Activated T-cell treated with anti-CD3 and anti-CD28 coated beads for 24 hours (primary cell): ENCODE results near the gene OR52I1.

Experiments
- DNase-seq: peaks from one replicate; pipeline ENCODE4 v3.0.0-alpha.2; 2020; ENCODE audit warnings: low read depth

Gene OR52I1

DNA sequence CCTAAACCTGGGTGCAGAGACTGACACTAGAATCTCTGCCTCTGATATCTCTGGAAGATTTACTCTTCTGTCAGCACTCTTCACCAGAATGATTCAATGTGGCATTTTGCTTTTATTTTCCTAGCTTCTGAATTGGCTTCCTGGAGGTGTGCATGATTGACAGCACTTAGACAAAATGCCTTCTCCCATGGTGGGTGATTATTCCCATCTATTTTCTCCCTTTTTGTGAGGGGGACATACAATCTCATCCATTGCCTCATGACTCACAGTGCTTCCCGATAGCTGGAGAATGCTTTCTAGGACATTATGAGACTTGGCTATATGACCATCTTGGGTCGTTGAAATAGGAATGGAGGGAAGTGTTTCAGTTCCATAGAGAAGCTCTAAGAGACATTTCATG is 18.1 kb downstream of the OR52I1 start:
- no peak for DNase-seq

DNA sequence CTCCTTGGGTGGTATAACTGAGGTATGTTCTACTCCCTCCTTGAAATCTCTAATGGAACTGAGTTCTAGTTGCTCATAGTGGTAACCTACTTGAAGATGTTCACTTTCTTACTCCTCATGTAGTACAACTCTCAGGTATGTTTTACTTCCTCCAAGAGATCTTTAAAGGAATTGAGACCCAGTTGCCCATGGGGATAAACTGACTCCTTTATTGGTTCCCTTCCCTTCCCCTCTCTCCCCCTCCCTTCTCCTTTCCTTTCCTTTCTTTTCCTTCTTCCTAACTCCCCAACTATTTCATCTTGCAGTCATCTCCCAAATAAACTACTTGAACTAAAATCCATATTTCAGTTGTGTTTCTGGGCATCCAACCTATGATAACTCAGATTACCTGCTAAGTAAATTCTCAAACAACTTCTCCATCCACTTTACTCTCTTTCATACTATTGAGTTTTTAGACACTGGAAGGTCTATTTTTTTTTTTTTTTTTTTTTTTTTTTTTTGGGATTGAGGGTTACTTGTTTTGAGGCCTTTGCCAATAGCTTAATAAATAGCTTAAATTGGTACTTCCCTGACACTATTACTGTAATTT is 22.1 kb downstream of the OR52I1 start:
- DNase-seq = no peak

DNA sequence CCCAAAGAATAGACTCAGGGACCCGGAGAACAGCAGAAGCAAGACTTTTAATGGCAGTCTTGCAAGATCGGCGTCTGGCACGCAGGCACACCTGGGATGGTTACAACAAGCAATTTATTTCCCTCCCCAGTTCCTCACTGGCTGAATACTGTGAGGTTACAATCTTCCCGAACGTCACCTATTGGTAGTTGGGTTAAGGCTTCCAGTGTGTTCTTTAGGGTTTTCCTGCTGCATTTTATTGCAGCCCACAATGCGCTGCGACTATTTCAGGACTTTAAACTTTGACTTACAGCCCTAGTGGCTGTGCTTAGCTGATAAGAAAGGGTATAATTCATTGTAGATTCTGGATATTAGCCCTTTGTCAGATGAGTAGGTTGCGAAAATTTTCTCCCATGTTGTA is 25.7 kb downstream of the OR52I1 start:
- no peak for DNase-seq

DNA sequence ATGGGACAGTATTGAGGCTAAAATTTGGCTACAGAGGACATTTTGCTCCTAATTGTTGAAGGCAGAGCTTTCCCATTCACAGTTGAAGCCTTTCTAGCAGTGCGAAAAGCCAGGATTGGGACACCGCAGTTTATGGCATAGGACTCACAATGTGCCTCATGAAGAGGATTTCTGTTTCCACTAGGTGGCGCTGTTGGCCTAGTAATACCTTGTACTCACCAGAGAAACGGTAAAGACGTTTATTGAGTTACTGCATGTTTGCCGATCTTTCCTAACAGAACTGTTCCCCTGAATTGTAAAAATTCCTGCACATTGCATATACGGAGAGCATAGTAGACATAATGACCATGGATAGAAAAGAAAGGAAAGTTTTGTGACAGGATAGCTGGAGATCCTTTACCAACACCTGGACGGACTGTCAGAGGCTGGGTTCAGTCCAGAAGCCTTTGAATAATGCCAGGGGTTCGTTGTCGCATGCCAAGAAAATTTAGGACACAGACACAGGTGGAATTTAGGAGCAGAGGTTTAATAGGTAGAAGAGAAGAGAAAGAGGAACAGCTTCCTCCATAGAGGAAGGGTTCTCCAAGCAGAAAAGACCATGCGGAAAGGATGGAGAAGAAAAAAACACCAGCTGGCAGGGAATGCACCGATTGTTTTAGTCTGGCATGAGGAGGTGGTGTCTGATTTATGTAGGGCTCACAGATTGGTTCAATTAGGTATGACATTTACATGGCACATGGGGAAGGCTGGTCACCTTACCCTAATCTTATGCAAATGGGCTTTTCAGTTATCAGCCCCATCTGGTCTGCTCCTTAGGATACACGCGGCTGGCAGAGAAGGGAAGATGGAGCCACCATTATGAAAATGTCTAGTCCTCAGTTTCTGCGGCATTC is 32.6 kb downstream of the OR52I1 start:
- DNase-seq = no peak

DNA sequence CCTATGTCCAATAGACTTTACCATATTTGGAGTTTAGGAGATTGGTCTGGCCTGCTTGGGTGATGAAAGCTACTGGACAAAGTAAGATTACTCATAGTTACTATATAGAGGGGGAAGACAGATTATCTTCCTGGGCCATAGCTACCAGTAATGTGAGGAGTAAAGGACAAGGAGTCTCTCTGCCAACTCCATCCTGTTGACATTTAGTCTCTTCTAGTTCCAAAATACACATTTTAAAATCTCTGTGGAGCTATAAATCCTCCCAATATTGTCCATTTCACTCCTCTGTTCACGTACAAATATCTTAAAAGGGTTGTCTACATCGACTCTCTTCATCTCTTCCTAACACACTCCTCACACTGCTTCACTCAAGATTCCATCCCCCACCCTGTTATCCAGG is 42.3 kb downstream of the OR52I1 start:
- no peak for DNase-seq

DNA sequence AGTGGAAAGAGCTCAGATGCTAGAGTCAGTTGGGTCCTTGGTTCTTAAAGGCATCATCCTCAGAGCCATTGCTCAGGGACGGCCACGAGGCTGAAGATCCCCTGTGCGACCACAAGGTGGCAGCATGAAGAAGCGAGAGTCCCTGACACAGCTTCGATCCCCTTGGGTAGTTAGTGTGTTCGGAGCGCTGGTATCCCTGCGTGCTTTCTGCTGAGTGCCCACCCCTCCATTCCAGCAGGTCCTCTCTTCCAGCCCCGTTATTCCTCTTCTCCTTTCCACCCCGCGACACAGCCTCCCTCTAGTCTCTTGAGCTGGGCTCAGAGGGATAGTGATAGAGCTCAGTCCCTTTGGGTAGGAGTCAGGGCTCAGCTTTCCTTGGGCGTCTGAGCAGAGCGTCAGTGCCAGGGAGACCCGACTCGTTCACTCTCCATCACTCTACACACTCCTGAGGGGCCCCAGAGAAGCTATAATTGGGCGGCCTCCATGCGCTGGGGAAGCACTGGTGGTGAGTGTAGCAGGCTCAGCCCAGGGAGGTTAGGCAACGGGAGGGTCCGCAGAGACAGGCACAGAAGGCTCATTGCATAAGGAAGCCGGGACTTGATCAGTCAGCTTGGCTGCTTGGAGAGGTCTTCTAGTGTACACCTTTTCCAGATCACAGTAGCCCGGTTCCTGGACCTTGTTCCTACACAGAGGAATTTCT is 43.3 kb downstream of the OR52I1 start, which contains the start of gene OR51D1:
Gene OR51D1, plus strand, starts transcription at position 516 of the 700 bp plus-strand sequence. CDS start 2,314 bp downstream, outside the sequence.
- peak; percentile 60 for DNase-seq

DNA sequence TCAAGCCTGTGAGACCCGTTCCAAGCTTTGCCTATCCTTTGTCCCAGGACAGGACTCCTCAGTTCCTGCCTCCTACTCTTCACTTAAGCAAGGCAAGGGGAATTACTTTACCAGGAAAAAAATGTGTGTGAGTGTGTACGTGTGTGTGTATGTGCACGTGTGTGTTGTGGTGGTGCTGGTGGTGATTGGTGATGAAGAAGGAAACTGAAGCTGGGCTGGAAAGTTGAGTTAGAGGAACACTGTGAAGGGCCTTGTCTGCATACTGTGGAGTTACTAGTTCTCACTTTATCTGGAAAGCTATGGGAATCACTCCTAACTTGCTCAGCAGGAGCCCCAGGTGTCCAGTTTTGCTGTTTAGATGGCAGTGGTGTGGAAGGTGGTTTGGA is 43.8 kb downstream of the OR52I1 start:
- no peak for DNase-seq

DNA sequence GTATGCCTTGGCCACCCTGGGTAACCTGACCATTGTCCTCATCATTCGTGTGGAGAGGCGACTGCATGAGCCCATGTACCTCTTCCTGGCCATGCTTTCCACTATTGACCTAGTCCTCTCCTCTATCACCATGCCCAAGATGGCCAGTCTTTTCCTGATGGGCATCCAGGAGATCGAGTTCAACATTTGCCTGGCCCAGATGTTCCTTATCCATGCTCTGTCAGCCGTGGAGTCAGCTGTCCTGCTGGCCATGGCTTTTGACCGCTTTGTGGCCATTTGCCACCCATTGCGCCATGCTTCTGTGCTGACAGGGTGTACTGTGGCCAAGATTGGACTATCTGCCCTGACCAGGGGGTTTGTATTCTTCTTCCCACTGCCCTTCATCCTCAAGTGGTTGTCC is 46.1 kb downstream of the OR52I1 start:
- no peak for DNase-seq

DNA sequence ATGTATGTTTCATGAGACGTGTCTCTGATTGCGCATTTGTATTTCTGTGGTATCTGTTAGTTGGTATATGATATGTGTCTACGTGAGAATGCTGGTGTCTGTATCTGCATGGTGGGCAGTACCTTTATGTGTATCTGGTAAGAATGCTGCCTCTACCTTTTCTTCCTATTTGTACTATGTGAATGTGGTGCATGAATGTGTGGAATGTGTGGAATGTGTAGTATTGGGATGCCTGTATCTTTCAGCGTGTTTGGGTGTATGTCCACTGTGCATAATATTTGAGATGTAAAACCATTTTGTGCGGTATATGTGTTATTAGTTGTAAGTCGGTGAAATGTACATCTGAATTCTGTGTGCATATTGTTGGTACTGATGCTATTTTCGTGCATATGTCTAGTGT is 47.7 kb downstream of the OR52I1 start:
- no peak for DNase-seq

DNA sequence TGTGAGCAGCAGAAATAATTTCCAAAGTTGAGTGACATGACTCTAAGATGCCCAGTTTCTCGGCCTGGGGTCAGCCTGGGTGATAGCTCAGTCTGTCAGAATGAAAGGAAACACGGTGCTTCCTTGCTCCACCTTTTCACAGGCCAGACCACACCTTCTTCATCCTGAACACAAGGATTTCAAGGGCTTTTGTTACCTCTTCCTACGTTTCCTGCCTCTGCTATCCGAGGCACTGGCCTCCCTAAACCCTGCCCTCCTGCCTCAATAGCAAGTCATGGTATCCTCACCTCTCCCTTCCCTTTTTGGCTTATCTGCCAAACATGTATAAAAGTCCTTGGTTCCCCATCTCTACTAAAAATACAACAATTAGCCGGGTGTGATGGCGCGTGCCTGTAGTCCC is 48.2 kb downstream of the OR52I1 start:
- DNase-seq = no peak

DNA sequence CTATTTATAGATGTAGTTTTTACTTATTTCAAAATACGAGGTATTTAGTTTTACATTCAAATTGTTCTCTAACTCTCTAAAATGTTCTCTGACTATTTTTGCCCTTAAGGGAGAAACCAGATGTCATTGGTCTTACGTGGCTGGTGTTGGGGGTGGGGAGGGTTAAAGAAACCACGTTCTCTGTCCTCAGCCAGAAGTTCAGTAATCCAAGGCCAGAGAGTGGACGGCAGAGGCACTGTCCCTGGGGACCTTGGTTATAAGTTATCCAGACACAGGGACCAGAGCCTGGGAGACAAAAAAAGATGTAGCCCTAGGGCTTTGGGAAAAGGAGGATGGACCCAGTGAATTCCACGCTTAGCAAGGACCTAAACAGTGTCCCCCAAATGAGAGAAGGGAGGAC is 49.2 kb downstream of the OR52I1 start:
- DNase-seq = no peak

DNA sequence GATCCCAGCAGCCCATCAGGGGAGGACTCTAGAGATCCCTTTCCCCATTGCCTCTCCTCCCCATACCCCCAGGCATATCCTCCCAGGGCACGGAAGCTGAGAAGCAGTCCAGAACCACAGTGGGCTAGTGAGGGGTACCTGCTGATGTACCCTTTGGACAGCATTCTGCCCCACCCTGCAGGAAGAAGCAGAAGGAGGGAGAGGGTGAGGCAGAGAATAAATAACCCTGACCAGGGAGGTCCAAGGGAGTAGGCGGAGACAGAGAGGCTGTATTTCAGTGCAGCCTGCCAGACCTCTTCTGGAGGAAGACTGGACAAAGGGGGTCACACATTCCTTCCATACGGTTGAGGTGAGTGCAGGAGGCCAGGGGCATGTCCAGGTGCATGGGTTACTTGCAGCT is 49.8 kb downstream of the OR52I1 start, which contains the start of gene OR51E1:
Gene OR51E1, plus strand, starts transcription at position 301 of the 400 bp plus-strand sequence. CDS start 8,545 bp downstream, outside the sequence.
- no peak for DNase-seq

DNA sequence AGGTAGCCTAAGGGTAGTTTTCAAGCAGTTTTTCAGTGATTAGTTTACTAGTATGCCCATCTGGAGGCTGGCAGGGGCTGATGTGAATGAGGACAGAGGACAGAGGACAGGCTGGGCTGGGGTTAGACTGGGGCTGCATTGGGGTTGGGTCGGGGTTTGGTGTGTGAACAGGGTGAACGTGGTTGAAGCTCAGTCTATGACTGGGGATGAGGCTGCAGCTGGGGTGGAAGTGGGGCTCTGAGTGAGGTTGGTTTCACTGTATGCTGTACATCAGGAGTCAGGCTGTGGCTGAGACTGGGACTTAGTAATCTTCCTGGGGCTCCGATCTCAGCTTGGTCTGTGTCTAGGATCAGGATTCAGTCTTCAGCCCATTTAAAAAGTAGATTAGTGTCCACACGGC is 50.4 kb downstream of the OR52I1 start:
- no peak for DNase-seq
